ENCODE results near the gene SMAD4. TPM values are rescaled to one million over a fixed set of nuclear protein-coding genes. Genes with fewer than 3 reads are reported as not detected.

The SMAD4 gene
- total and polyA plus RNA-seq, 2 donors (not counting 3 experiments of a cell fraction or from before 2014, with no cell fraction given) = 63.5 to 82.8 TPM

DNA sequence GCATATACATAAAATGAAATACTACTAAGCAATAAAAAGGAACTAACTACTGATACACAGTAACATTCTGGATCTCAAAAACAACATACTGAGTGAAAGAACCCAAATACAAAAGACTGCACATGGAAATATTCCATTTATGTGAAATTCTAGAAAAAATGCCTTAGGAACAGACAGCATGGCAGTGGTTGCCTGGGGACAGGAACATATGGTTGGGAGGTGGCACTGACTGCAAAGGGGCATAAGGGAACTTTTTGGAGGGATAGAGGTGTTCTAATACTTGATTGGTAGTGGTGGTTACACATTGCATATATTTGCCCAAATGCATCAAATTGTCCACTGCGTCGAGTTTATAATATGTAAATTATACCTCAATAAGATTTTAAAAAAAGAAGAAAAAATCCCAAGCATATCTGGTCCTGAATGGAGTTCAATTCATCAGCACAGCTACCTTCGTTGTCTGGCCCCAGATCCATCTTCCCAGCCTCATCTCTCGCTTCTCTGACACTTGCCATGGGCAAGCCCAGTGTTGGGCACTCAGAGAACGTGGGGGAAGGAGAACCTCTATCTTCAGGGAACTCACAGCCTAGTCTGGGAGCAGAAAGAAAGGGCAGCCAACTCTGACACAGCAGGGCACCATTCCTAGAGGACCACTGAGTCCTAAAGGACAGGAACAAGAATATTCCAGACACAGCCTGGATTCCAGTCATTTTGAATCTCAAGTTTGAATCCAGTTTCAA, 8.6 kb upstream of the SMAD4 start:
- no peaks in the 10 kb centered on the region for H3K9me3 ChIP-seq (replicated peaks; ENCODE audit: control insufficient read depth, insufficient read depth, low read length)
- FAIRE-seq (no peak), DNase-seq (ENCODE audit: low read depth, low spot score) (no peak)
- no peak for TF ChIP-seq POLR2AphosphoS5 (IDR thresholded peaks at IDR 0.05; ENCODE audit: insufficient read depth, low read depth, low read length)
- TF ChIP-seq POLR2A (IDR thresholded peaks at IDR 0.05; ENCODE audit: low read depth, low read length) = no peak
- no peak for TF ChIP-seq GATA2 (IDR thresholded peaks at IDR 0.05; ENCODE audit: insufficient read depth, insufficient read length, low read depth, low read length)
- TF ChIP-seq, protein P1, sequence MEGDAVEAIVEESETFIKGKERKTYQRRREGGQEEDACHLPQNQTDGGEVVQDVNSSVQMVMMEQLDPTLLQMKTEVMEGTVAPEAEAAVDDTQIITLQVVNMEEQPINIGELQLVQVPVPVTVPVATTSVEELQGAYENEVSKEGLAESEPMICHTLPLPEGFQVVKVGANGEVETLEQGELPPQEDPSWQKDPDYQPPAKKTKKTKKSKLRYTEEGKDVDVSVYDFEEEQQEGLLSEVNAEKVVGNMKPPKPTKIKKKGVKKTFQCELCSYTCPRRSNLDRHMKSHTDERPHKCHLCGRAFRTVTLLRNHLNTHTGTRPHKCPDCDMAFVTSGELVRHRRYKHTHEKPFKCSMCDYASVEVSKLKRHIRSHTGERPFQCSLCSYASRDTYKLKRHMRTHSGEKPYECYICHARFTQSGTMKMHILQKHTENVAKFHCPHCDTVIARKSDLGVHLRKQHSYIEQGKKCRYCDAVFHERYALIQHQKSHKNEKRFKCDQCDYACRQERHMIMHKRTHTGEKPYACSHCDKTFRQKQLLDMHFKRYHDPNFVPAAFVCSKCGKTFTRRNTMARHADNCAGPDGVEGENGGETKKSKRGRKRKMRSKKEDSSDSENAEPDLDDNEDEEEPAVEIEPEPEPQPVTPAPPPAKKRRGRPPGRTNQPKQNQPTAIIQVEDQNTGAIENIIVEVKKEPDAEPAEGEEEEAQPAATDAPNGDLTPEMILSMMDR (IDR thresholded peaks at IDR 0.05; ENCODE audit: extremely low read depth in 1 of 2, insufficient read depth in 1 of 2, low read depth in 1 of 2, low read length in 2 of 2) = no peak
- TF ChIP-seq EZH2 (IDR thresholded peaks at IDR 0.05; ENCODE audit: borderline replicate concordance, low read depth, low read length, severe bottlenecking) = no peak
- TF ChIP-seq MYC (IDR thresholded peaks at IDR 0.05; ENCODE audit: low read depth, low read length) = no peak
- TF ChIP-seq FOS (IDR thresholded peaks at IDR 0.05; ENCODE audit: borderline replicate concordance, insufficient read depth, low read length) = no peak
- H3K79me2 ChIP-seq (ENCODE audit: control insufficient read depth, insufficient read depth, low read length) = no peaks in the 10 kb centered on the region
- ChIA-PET POLR2A (no interaction called here), CTCF (no interaction called here)
- BruUV-seq (replicated peaks) = no TSS peak
- H3K4me1 ChIP-seq (ENCODE audit: control insufficient read depth, extremely low read depth, insufficient read depth, low read length) = no peaks in the 10 kb centered on the region
- dilution Hi-C loops (cut with MboI; ENCODE audit: extremely low pct_ligation_motif_present, low sequenced_read_pairs) = no loop called here
- H3K9ac ChIP-seq (replicated peaks; ENCODE audit: extremely low read depth, insufficient read depth, low read length) = no peak overlapping the region
- H3K4me3 ChIP-seq (replicated peaks in 1 of 3; ENCODE audit: insufficient read depth in 1 of 3, low read depth in 1 of 3, low read length in 3 of 3) = no peak overlapping the region
- intact Hi-C loops (cut with micrococcal nuclease) = loop anchor here (5.0 kb wide), 1 partner anchor 1149 kb away; no protein-coding TSS in a partner anchor
- H4K20me1 ChIP-seq (replicated peaks; ENCODE audit: control insufficient read depth, extremely low read depth, insufficient read depth, low read length) = peaks cover 2% of the 10 kb centered on the region
- H3K27me3 ChIP-seq (ENCODE audit: control insufficient read depth in 2 of 2, insufficient read depth in 2 of 2, low read length in 2 of 2) = no peaks in the 10 kb centered on the region
- no peak overlapping the region for H3K4me2 ChIP-seq (ENCODE audit: insufficient read depth, low read length)
- no peaks in the 10 kb centered on the region for H3K9me1 ChIP-seq (replicated peaks; ENCODE audit: control insufficient read depth, extremely low read depth, insufficient read depth, low read length)
- H2AFZ ChIP-seq (ENCODE audit: low read depth, low read length) = no peak overlapping the region
- no peak overlapping the region for H3K27ac ChIP-seq (ENCODE audit: insufficient read depth, low read depth, low read length)
- no peaks in the 10 kb centered on the region for H3K36me3 ChIP-seq (ENCODE audit: control insufficient read depth in 2 of 2, extremely low read depth in 1 of 2, insufficient read depth in 2 of 2, low read length in 2 of 2)
